ENCODE measurements around the gene LMAN1.
A peak's percentile ranks its signal among the peaks of the same experiment; 100 is the strongest.

Gene LMAN1, protein sequence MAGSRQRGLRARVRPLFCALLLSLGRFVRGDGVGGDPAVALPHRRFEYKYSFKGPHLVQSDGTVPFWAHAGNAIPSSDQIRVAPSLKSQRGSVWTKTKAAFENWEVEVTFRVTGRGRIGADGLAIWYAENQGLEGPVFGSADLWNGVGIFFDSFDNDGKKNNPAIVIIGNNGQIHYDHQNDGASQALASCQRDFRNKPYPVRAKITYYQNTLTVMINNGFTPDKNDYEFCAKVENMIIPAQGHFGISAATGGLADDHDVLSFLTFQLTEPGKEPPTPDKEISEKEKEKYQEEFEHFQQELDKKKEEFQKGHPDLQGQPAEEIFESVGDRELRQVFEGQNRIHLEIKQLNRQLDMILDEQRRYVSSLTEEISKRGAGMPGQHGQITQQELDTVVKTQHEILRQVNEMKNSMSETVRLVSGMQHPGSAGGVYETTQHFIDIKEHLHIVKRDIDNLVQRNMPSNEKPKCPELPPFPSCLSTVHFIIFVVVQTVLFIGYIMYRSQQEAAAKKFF

GRCh38 chr18:59358712-59359575 is at the start of gene LMAN1:
LMAN1 (minus strand) TSS chr18:59359265; CDS start chr18:59359244, 21 bp downstream.
- DNase-seq (ENCODE audit: low spot score), result peak; percentile 99

DNA sequence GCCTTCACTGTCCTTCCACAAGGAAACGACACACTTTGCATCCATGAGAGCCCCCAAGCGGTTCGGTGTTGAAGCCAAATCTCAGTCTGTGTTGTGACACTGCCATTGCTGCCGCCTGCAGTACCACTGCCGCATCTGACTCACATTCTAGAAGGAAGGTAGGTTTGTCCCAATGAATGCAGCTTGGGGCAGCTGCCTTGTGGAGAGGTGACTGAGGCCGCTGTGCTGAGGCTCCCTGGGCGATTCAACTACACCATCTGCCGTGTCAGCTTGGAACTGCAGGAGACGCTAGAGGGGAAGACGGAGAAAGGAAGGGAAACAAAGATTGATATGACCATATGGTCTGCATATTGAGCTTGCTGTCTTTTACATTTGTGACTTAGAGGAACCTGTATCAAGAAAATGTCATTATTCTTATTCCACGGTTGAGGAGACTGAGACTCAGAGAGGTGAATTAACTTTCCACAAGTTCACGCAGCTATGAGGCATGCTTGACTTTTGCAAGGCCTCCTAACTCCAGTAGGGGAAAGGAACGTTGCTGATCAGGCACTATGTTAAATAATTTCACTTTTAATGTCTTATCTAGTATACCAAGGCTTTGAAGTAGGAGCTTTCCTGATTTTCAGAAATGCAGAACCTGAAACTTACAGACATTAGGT is 43.5 kb upstream of the LMAN1 start:
- DNase-seq (ENCODE audit: low spot score), result peak; percentile 99

DNA sequence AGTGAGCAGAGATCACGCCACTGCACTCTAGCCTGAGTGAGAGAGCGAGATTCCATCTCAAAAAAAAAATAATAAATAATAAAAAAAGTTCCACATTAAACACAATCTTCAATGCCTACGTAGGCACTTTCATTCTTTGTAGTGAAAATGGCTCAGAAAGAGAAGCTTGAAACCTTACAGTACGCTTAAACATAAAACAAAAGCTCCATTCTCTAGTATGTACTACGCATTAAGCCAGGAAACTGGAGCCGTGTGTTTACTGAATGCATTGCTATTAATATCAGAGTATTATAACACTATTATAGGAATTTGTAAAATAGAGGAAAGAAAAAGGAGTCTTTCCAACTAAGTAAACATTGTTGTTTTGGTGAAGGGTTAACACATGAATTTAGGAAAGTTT is 41.3 kb upstream of the LMAN1 start:
- DNase-seq (ENCODE audit: low spot score), result no peak

DNA sequence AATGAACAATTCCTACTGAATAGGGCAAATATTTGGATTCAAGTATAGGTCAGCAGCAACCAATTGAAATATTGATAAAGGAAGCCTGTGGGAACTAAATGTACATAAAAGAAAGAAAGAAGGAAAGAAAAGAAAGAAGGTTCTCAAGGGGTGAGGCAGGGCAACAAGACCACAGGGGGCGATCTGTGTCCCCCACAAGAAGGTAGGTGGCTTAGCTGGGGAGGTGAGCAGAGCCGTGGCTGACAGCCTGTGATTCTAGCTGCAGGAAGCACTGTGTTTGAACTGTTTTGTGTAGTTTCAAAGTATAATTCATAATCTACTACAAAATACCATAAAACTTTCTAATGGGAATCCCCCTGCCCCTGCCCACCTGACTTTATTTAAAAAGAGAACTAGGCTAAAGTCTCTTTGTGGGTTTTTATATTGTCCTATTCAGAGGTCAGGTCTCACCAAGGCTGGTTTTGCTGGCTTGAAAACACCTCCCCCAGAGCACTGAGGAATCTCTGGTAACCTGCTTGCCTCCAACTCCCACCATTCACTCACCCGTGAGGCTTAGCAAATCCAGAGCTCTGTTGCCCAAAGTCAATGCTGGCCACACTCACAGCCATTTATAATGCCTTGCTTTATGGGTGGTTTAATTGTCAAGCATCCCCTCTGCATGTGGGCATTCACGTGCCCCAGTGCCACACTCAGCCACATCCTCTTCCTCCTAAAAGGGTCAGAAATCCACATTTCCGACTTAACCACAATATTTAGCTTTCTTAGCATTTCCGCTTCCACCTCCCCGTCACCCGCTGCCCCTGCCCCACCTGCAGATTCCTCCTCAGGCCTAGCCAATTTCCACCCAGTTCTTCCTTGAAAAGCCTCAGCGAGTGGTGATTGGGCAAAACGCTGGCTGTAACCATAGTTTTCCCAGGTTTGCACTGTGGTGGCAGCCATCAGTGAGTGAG is 36.4 kb upstream of the LMAN1 start:
- DNase-seq (ENCODE audit: low spot score), result no peak

GRCh38 chr18:59393381-59393780 is 34.3 kb upstream of the LMAN1 start:
- DNase-seq (ENCODE audit: low spot score), result no peak

DNA sequence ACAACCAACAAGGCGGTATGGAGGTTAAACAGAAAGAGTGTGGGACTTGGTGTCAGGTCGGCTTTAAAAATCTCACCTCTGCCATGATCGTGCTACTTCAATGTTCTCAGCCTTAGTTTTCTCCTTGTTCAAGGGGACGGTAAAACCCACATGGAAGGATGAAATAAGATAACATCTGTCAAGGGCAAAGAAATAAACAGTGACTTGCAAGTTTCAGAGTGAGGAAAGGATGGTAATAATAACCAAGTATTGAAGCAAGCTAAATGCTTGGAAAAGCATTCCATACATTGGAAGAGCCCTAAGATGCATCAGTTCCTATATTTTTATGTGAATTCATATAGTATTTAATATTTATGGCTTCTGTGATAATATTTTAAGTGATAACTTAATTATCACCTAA is 29.8 kb upstream of the LMAN1 start:
- no peak for DNase-seq (ENCODE audit: low spot score)

DNA sequence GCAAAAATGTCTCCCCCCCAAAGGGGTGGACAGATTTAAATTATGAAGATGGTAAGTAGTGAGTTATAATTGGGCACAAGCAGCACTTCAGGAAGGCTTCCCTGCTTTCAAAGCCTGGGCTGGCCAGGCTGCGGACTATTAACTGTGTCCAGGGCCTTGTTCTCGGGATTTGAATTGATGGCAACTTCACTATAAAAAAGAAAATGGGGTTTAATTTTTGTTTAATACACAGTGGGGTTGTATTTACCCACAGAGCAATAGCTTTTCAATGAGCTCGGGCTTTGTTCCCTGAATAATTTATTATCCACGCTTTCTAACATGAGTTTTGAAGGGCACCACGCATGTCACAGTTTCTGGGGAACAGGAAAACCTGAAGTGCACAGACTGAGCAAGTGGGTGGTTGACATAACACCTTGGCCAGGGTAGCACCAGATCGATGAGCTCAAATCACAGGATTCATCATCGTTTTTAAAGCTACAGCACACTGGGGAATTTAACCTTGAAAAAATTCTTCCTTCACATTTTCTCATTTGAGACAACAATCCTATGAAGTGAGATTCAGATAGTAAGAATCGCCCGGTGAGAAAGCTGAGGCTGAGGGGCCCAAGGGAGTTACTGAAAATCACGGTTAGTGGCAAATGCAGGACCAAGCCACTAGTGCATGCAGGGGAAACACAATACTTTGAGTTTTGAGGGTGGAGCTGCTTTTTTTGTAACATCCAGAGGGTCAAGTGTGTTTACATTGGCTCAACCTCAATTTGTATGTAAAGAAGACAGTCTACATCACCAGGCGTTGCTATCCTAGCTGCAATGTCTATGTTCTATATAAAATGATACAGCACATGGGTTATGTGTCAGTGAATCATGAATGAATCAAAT is 28.9 kb upstream of the LMAN1 start:
- DNase-seq (ENCODE audit: low spot score), result no peak

GRCh38 chr18:59386909-59387686 is 28.0 kb upstream of the LMAN1 start:
- DNase-seq (ENCODE audit: low spot score), result no peak

DNA sequence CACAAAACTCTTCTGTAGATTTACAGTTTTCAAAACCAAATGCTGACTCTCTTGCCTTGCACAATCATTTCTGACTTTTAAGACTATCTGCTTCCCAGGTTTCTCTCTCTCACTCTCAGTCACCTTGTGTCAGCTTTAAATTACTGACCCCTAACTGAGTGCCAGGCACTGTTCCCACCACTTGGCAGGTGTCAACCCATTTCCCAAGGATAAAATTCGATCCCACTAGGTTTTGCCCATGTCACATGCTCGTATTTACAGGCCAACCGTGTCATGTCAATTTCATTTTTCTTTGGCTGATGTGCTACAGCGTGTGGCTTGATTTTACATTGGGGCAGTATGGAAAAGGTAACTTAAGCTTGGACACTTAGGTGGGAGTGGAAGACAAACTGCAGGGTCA is 26.1 kb upstream of the LMAN1 start:
- no peak for DNase-seq (ENCODE audit: low spot score)

- no peak for DNase-seq (ENCODE audit: low spot score)
Measured at GRCh38 chr18:59383851-59384250, 24.8 kb upstream of the LMAN1 start.

DNA sequence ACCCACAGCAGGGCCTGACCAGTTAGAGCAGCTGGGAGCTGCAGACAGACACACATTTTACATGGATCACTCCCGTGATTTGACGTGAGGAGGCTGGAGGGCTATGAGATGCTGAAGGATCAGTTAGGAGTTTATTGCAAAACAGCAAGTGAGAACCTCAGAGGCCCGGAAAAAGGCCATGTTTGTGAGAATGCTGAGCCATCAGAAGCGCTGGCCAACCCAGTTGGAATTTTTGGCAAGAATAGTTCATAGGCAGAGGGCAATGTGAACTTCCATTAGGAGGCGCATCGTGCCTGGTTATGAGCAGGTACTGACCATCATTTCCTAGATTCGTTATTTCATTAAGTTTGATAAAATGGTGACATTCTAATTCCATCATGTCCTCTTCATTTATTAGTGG is 23.3 kb upstream of the LMAN1 start:
- no peak for DNase-seq (ENCODE audit: low spot score)

GRCh38 chr18:59381949-59382348 is 22.9 kb upstream of the LMAN1 start:
- DNase-seq (ENCODE audit: low spot score), result no peak

DNA sequence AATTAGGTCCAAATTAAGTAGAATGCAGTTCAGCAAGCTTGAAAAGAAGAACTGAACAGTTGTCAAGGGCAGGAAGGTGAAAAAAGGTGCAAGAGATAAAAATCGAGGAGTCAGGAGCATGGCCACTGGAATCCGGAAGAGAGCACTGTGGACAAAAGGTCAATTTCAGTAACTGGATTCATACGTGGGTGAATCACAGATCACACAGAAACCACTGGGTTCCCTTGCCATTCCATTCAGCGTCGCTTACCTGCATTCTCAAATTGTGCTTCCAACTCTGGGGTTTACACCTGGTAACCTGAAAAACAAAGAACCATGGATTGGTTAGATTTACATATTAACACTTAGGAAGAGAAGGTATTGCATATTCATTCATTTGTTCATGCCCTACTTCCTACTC is 21.6 kb upstream of the LMAN1 start:
- DNase-seq (ENCODE audit: low spot score), result no peak

- DNase-seq (ENCODE audit: low spot score), result no peak
Measured at GRCh38 chr18:59379772-59380522, 20.9 kb upstream of the LMAN1 start.

DNA sequence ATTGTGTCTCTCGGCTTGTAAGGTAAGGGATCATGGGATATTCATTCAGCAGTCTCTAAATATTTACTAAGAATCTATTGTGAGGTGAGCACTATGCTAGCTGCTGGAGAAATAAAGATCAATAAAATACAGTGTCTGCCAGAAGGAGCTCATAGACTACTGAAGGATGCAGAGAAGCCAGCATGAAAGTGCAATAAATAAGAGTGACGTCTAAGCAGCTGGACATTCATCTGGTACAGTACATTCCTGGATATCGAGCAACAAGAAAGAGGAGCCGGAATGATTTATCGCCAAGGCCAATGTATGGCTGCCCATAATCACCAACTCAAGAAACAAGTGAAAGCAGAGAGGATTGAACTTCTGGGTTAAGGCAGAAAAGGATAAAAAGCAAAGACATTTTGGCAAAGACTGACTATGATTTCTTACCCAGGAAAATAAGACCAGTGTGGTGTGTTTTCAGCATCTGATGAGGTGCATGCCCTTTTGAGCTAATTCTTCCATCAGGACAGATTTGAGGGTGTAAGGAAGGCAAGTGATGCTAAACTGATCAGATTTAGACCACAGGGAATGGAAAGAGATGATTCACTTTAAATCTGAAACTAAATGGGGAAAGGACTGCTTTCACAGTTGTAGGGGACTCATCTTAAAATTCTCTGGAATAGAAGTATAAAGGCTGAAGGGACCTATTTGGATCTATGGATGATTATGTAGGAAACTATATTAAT is 18.7 kb upstream of the LMAN1 start:
- DNase-seq (ENCODE audit: low spot score), result no peak

DNA sequence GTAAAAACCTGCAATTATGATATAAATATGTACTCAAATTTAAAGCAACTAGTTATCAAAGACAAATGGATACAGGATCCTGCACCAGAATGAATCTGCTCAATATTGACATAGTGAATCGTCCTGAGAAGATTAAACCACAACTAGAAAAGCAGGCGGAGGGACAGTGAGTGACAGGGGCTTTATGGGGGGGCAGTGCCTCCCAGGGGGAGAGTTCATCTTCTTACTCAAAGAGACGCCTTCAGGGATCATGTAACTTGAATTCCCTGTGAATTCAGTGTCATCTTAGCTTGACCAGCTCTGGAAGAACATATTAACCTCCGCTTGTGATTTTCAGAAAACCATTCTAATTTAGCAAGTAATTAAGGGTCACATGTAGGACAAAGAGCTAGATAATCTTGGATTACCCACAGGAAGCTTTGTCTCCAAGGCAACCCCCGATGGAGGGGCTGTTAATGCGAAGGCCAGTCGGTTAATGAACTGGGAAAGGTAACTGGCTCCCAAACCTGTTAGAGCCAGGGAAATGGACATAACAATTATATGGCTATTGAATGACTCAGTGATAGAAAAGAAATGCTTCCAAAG is 17.4 kb upstream of the LMAN1 start:
- DNase-seq (ENCODE audit: low spot score), result no peak

- DNase-seq (ENCODE audit: low spot score), result no peak
Measured at GRCh38 chr18:59374128-59374527, 15.1 kb upstream of the LMAN1 start.

DNA sequence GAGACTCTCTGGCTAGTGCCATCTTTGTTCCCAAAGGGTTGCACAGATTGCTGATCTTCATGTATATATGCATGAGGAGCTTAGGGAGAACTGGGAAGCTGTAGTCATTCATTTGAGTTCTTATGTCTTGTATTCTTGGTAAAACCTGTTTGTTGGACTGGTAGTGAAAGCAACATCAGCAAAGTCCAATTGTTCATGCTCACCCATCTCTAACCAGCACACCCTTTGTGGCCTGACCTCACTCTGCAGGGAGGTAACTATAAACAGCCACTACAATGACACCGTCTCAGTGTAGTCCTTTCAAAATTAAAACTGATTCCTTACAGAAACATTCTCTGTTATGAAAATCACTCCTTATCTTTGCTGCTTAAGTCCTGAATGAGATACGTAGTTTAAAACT is 13.9 kb upstream of the LMAN1 start:
- no peak for DNase-seq (ENCODE audit: low spot score)
